Endometrium (tissue), 2 donors: Measurements from ENCODE around the gene NMNAT3.

ENCODE experiments used
- FAIRE-seq: peaks from 2 replicates; lab custom pipeline; 2012; peaks lifted over from hg19 to GRCh38; lab: Jason Lieb, UNC
- donor health status: control.
- donor health status: control.

The NMNAT3 gene

DNA sequence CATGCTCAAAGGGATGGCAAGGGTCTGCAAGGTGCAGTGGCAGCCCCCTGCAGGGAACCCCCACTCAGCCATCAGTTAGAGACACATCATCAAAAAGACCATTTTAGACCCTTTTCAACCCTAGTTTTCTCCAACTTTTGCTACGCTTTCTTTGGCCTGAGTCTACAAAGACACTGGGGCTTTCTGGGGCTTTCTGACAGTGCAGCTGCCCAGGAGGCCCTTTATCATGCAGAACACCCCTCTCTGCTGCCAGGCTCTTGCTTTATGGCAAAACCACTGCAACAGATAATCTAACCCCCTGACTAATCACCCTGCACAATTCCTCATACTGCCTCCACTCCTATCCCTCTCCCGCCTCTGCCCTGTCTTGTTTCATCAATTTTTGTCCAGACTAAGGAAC lies 2.4 kb downstream of the NMNAT3 start:
- no peak for FAIRE-seq

GRCh38 chr3:139674571-139675260 lies 3.1 kb downstream of the NMNAT3 start:
- no peak for FAIRE-seq

GRCh38 chr3:139672884-139673283 lies 4.9 kb downstream of the NMNAT3 start:
- FAIRE-seq = no peak

DNA sequence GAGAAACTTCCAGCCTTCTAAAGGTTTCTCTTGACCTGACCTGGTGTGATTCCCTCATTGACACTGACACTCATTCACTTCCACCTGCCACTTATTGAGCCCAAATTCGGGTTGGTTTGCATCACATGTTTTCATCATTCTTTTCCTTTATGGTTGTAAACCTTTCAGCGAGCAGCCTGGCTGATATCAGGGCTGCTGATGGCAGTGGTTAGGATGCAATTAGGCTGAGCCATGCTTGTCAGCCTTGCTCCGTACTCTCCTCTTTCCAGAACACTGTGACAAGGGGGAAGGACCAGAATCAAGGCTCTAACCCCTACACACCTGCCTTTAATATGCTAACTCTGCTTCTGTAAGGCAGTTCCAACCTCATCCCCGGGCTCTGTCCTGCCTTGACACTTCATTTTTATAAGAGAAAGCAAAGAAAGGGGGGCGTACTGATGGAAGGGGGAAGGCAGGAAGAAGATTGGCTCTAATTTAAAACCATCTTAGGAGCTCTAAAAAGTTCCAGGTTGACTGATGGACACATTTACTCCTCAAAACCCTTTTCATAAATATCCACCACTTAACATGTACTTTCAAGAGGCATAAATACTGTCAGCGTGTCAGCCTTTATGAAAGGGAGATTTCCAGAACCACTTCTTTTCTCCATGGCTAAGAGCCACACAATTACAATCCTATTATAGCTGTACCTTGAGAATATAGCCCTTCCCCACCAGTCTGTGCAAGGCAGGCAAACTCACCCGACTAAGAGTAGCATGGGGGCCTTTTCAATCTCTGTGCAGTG lies 5.7 kb downstream of the NMNAT3 start:
- FAIRE-seq = no peak

- no peak for FAIRE-seq
These were observed 6.7 kb downstream of the NMNAT3 start for GRCh38 chr3:139671107-139671506.

GRCh38 chr3:139670196-139670595 lies 7.6 kb downstream of the NMNAT3 start:
- FAIRE-seq = no peak

GRCh38 chr3:139668332-139668731 lies 9.4 kb downstream of the NMNAT3 start:
- no peak for FAIRE-seq

- FAIRE-seq = no peak
These were observed 12.8 kb downstream of the NMNAT3 start for GRCh38 chr3:139664958-139665357.

DNA sequence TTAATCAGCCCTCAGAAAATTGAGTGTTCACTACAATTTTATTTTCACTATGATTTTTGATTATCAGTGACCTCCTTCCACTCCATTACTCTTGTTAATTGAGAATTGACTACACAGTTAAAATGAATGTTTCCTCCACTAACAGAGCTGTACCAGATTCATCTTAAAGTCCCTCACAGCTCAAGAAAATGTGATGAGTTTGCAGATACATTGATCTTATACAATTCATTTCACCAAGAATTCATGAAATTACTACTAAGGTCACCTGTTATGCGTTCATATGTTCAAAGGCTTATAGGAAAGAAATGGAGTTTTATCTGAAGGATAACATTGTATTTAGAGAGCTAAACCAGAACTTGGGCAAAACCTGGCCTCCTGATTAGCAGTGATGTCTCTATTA lies 17.5 kb downstream of the NMNAT3 start:
- no peak for FAIRE-seq

- no peak for FAIRE-seq
These were observed 18.3 kb downstream of the NMNAT3 start for GRCh38 chr3:139659511-139659910.

- FAIRE-seq = no peak
These were observed 19.8 kb downstream of the NMNAT3 start for GRCh38 chr3:139657936-139658335.

- no peak for FAIRE-seq
These were observed 20.3 kb downstream of the NMNAT3 start for GRCh38 chr3:139657434-139657833.

- no peak for FAIRE-seq
These were observed 21.7 kb downstream of the NMNAT3 start for GRCh38 chr3:139655909-139656595.

DNA sequence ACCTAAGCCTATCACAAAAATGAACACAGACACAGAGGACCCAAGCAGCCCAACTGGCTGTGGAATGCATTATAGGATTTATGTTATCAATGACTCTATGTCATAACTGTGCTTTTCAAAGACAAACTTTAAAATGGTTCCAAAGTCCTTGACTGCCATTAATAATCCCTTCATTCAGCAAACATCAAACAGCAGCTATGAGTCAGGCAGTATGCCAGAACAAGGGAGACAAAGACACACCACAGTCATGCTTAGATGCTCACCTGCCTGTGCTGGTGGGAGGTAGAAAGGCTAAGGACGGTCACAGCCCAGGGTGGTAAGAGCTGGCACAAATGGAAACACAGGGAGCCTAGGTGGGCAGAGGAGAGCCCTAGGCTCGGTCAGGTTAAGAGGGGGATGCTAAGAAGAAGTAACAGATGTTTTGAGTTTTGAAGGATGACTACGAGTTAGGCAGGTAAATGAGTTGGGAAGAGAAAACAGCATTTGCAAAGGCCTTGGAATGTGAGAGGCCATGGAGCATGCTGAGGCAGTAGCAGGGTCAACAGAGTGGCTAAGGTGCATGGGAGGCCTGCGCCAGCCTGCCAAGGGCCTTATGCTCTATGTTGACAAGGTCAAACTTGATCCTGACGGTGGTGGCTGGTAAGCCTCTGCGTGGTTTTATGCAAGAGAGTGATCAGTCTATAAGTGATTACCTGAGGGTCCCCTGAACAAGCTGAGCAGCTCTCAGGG lies 23.0 kb downstream of the NMNAT3 start:
- FAIRE-seq = no peak

DNA sequence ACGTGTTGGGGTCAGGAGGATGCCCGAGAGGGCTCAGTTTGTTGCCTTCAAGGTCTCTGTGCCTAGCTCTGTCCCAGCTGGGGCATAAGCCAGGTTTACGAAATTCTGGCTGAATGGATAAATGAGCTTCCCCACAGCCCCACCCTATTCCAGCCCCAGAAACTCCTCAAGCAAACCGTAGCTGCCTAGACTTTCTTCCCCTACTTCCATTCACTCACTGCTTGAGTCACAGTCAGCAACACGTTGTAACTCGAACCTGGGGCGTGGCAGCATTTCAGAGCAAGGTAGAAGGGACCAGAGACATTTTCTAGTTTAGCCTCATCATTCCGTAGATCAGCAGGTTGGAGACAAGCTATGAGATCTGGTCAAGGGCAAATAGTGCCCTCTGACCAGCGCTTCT lies 24.2 kb downstream of the NMNAT3 start:
- FAIRE-seq = no peak

- FAIRE-seq = no peak
These were observed 25.2 kb downstream of the NMNAT3 start for GRCh38 chr3:139652561-139652960.

GRCh38 chr3:139647866-139648435 lies 29.8 kb downstream of the NMNAT3 start:
- no peak for FAIRE-seq

- FAIRE-seq = no peak
These were observed 31.3 kb downstream of the NMNAT3 start for GRCh38 chr3:139646512-139646911.

- FAIRE-seq = no peak
These were observed 34.8 kb downstream of the NMNAT3 start for GRCh38 chr3:139642996-139643395.

GRCh38 chr3:139640456-139640855 lies 37.3 kb downstream of the NMNAT3 start:
- no peak for FAIRE-seq

DNA sequence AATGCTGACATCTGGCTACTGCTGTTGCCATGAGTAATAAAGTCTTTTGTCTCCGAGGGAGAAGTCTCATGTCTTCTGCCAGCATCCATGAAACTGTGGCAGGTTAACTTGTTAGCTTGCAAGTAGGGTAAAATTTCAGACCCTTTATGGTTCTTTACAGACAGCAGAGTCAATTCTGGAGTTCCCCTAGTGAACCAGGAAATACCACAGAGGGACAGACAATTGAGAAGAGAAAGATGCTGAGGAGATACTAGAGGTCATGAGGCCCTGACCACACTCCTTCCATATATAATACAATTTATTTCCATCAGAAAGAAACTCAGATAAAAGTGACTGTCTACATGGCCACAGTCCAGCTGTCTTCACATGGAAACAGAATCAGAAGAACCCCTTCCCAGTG lies 38.1 kb downstream of the NMNAT3 start:
- no peak for FAIRE-seq

DNA sequence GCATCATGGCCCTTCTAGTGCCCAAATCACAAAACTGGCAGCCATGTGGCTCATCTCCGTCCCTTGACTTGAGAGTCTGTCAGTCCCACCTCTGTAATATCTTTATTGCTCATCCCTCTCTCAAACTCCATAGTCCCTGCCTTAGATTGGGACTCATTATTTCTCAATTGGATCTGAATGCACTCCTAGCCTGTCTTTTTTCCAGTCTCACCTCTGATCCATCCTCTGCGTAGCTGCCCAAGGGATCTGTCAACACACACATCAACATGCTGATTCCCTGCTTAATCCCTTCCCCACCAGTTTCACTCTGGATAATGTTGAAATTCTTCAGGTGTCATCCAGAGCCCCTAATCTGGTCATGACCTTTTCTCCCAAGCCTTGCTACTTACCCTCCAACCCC lies 39.3 kb downstream of the NMNAT3 start:
- no peak for FAIRE-seq
